ENCODE data around the gene ANAPC16.
"Not testable (repeated sequence)": the region's sequence is repeated elsewhere in the genome, so short reads cannot be mapped to it uniquely, and the experiment has no call there.

Gene ANAPC16

GRCh38 chr10:72186982-72187330, 28.9 kb upstream of the ANAPC16 start:
- no peak overlapping the region for H3K4me3 ChIP-seq (ENCODE audit: low read depth, low read length)
- no peak for TF ChIP-seq CTCF (IDR thresholded peaks at IDR 0.05; ENCODE audit: low read depth, low read length)

- no peak overlapping the region for H3K4me3 ChIP-seq (ENCODE audit: low read depth, low read length)
- TF ChIP-seq CTCF (IDR thresholded peaks at IDR 0.05; ENCODE audit: low read depth, low read length): no peak
Measured at GRCh38 chr10:72194949-72195348, 20.9 kb upstream of the ANAPC16 start.

- no peak for TF ChIP-seq CTCF (IDR thresholded peaks at IDR 0.05; ENCODE audit: low read depth, low read length)
- H3K4me3 ChIP-seq (ENCODE audit: low read depth, low read length): no peak overlapping the region
Measured at GRCh38 chr10:72200883-72201282, 14.9 kb upstream of the ANAPC16 start.

GRCh38 chr10:72201293-72201692, 14.5 kb upstream of the ANAPC16 start:
- no peak for TF ChIP-seq CTCF (IDR thresholded peaks at IDR 0.05; ENCODE audit: low read depth, low read length)
- no peak overlapping the region for H3K4me3 ChIP-seq (ENCODE audit: low read depth, low read length)

- H3K4me3 ChIP-seq (ENCODE audit: low read depth, low read length): no peak overlapping the region
- no peak for TF ChIP-seq CTCF (IDR thresholded peaks at IDR 0.05; ENCODE audit: low read depth, low read length)
Measured at GRCh38 chr10:72204296-72204695, 11.5 kb upstream of the ANAPC16 start.

- no peak overlapping the region for H3K4me3 ChIP-seq (ENCODE audit: low read depth, low read length)
- TF ChIP-seq CTCF (IDR thresholded peaks at IDR 0.05; ENCODE audit: low read depth, low read length): no peak
Measured at GRCh38 chr10:72204724-72205123, 11.1 kb upstream of the ANAPC16 start.

GRCh38 chr10:72206511-72207229, 9.1 kb upstream of the ANAPC16 start:
- H3K4me3 ChIP-seq (ENCODE audit: low read depth, low read length): no peak overlapping the region
- no peak for TF ChIP-seq CTCF (IDR thresholded peaks at IDR 0.05; ENCODE audit: low read depth, low read length)

GRCh38 chr10:72208526-72208925, 7.3 kb upstream of the ANAPC16 start:
- not testable (repeated sequence) for H3K4me3 ChIP-seq (ENCODE audit: low read depth, low read length)

- not testable (repeated sequence) for H3K4me3 ChIP-seq (ENCODE audit: low read depth, low read length)
Measured at GRCh38 chr10:72211381-72211780, 4.4 kb upstream of the ANAPC16 start.

GRCh38 chr10:72211832-72212231, 4.0 kb upstream of the ANAPC16 start:
- H3K4me3 ChIP-seq (ENCODE audit: low read depth, low read length): not testable (repeated sequence)
